ENCODE results near the gene GOLGA8N. TPM values are rescaled to one million over a fixed set of nuclear protein-coding genes. Genes with fewer than 3 reads are reported as not detected.

Gene GOLGA8N
- total and polyA plus RNA-seq, 2 donors (not counting 3 experiments of a cell fraction or from before 2014, with no cell fraction given), result 1.6 to 4.5 TPM

DNA sequence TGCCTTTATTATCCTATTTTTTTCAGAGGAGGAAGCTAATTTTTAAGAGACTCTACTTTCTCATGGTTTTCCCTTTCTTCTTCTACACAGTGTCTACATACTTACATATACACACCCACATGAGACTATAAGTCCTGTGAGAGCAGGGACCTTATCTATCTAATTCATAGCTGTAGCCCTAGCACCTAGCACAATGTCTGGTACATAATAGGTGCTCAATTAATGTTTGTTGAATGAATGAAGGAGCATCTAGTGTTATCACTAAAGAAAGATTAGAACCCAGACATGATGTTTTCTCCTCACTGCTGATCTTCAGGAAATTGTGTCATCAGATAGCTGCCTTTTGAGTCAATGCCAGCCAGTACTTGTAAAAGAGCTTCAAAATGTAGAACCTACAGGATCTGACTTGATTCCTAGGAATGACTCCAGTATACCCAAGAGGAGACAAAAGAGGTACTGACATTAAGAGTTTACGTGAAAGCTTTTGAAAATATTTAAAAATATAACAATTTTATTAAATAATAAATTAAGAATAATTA lies 50.7 kb downstream of the GOLGA8N start:
- intact Hi-C loops (cut with micrococcal nuclease), result loop anchor here (1.0 kb wide), 1 partner anchor 10 kb away; no protein-coding TSS in a partner anchor
- POLR2A ChIA-PET, result no interaction called here
- Histone ChIP-seq H4K20me1 (replicated peaks; ENCODE audit: control insufficient read depth, extremely low read depth, insufficient read depth, low read length) (no peaks in the 10 kb centered on the region), H3K9me3 (replicated peaks; ENCODE audit: control insufficient read depth, insufficient read depth, low read length) (no peaks in the 10 kb centered on the region), H2AFZ (ENCODE audit: low read depth, low read length) (no peak overlapping the region), H3K79me2 (ENCODE audit: control insufficient read depth, insufficient read depth, low read length) (no peaks in the 10 kb centered on the region), H3K9ac (replicated peaks; ENCODE audit: extremely low read depth, insufficient read depth, low read length) (no peak overlapping the region), H3K27me3 (ENCODE audit: control insufficient read depth in 2 of 2, insufficient read depth in 2 of 2, low read length in 2 of 2) (no peaks in the 10 kb centered on the region), H3K36me3 (ENCODE audit: control insufficient read depth in 2 of 2, extremely low read depth in 1 of 2, insufficient read depth in 2 of 2, low read length in 2 of 2) (peaks cover 0 to 3% of the 10 kb centered on the region in 2 experiments), H3K9me1 (replicated peaks; ENCODE audit: control insufficient read depth, extremely low read depth, insufficient read depth, low read length) (no peaks in the 10 kb centered on the region), H3K4me2 (ENCODE audit: insufficient read depth, low read length) (no peak overlapping the region), H3K4me1 (ENCODE audit: control insufficient read depth, extremely low read depth, insufficient read depth, low read length) (peaks cover 14% of the 10 kb centered on the region), H3K27ac (ENCODE audit: insufficient read depth, low read depth, low read length) (no peak overlapping the region), H3K4me3 (replicated peaks in 1 of 3; ENCODE audit: insufficient read depth in 1 of 3, low read depth in 1 of 3, low read length in 3 of 3) (no peak overlapping the region)
- DNase-seq (ENCODE audit: low read depth, low spot score), result peak; percentile 21
- no TSS peak for BruUV-seq (replicated peaks)
- peak; percentile 61 for FAIRE-seq
- TF ChIP-seq GATA2 (IDR thresholded peaks at IDR 0.05; ENCODE audit: insufficient read depth, insufficient read length, low read depth, low read length), result peak; percentile 51
- TF ChIP-seq EZH2 (IDR thresholded peaks at IDR 0.05; ENCODE audit: borderline replicate concordance, low read depth, low read length, severe bottlenecking), result no peak
- dilution Hi-C loops (cut with MboI; ENCODE audit: extremely low pct_ligation_motif_present, low sequenced_read_pairs), result no loop called here
- CTCF ChIA-PET, result interaction anchor here (0.8 to 1.6 kb wide), 4 partner anchors 10 to 349 kb away, joined by 3 to 4 read pairs (median 3); no protein-coding TSS in a partner anchor

DNA sequence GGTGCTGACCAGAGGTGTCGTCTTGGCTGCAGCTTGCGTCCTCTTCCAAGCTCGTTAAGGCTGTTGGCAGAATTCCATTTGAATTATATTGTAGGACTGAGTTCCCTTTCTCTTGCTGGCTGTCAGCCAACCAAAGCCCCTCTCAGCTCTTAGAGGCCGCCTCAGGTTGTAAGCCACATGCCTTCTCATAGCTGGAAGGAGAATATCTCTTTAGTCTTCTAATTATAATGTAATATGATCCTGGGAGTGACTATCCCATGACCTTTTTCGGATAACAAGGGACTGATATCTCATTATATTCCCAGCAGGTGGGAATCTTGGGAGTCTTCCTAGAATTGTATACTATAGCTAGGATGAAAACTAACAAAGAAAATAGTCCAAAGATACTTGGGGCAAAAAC lies 53.0 kb downstream of the GOLGA8N start:
- intact Hi-C loops (cut with micrococcal nuclease), result no loop called here
- Histone ChIP-seq H3K36me3 (ENCODE audit: control insufficient read depth in 2 of 2, extremely low read depth in 1 of 2, insufficient read depth in 2 of 2, low read length in 2 of 2) (no peaks in the 10 kb centered on the region), H3K9ac (replicated peaks; ENCODE audit: extremely low read depth, insufficient read depth, low read length) (no peak overlapping the region), H2AFZ (ENCODE audit: low read depth, low read length) (no peak overlapping the region), H3K4me2 (ENCODE audit: insufficient read depth, low read length) (no peak overlapping the region), H3K79me2 (ENCODE audit: control insufficient read depth, insufficient read depth, low read length) (no peaks in the 10 kb centered on the region), H3K4me1 (ENCODE audit: control insufficient read depth, extremely low read depth, insufficient read depth, low read length) (peaks cover 14% of the 10 kb centered on the region), H3K4me3 (replicated peaks in 1 of 3; ENCODE audit: insufficient read depth in 1 of 3, low read depth in 1 of 3, low read length in 3 of 3) (no peak overlapping the region), H4K20me1 (replicated peaks; ENCODE audit: control insufficient read depth, extremely low read depth, insufficient read depth, low read length) (no peaks in the 10 kb centered on the region), H3K9me1 (replicated peaks; ENCODE audit: control insufficient read depth, extremely low read depth, insufficient read depth, low read length) (no peaks in the 10 kb centered on the region), H3K27me3 (ENCODE audit: control insufficient read depth in 2 of 2, insufficient read depth in 2 of 2, low read length in 2 of 2) (no peaks in the 10 kb centered on the region), H3K27ac (ENCODE audit: insufficient read depth, low read depth, low read length) (no peak overlapping the region), H3K9me3 (replicated peaks; ENCODE audit: control insufficient read depth, insufficient read depth, low read length) (no peaks in the 10 kb centered on the region)
- CTCF ChIA-PET, result interaction anchor here (1.0 to 1.6 kb wide), 3 partner anchors 11 to 440 kb away, joined by 3 to 4 read pairs (median 3); no protein-coding TSS in a partner anchor
- TF ChIP-seq MYC (IDR thresholded peaks at IDR 0.05; ENCODE audit: low read depth, low read length) (no peak), EZH2 (IDR thresholded peaks at IDR 0.05; ENCODE audit: borderline replicate concordance, low read depth, low read length, severe bottlenecking) (no peak), GATA2 (IDR thresholded peaks at IDR 0.05; ENCODE audit: insufficient read depth, insufficient read length, low read depth, low read length) (no peak), JUN (IDR thresholded peaks at IDR 0.05; ENCODE audit: borderline replicate concordance, insufficient read depth, insufficient read length, low read depth) (no peak), FOS (IDR thresholded peaks at IDR 0.05; ENCODE audit: borderline replicate concordance, insufficient read depth, low read length) (no peak), POLR2AphosphoS5 (IDR thresholded peaks at IDR 0.05; ENCODE audit: insufficient read depth, low read depth, low read length) (no peak), POLR2A (IDR thresholded peaks at IDR 0.05; ENCODE audit: low read depth, low read length) (no peak)
- TF ChIP-seq, protein P1, sequence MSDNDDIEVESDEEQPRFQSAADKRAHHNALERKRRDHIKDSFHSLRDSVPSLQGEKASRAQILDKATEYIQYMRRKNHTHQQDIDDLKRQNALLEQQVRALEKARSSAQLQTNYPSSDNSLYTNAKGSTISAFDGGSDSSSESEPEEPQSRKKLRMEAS (IDR thresholded peaks at IDR 0.05; ENCODE audit: insufficient read depth, insufficient read length), result no peak
- TF ChIP-seq, protein P2, sequence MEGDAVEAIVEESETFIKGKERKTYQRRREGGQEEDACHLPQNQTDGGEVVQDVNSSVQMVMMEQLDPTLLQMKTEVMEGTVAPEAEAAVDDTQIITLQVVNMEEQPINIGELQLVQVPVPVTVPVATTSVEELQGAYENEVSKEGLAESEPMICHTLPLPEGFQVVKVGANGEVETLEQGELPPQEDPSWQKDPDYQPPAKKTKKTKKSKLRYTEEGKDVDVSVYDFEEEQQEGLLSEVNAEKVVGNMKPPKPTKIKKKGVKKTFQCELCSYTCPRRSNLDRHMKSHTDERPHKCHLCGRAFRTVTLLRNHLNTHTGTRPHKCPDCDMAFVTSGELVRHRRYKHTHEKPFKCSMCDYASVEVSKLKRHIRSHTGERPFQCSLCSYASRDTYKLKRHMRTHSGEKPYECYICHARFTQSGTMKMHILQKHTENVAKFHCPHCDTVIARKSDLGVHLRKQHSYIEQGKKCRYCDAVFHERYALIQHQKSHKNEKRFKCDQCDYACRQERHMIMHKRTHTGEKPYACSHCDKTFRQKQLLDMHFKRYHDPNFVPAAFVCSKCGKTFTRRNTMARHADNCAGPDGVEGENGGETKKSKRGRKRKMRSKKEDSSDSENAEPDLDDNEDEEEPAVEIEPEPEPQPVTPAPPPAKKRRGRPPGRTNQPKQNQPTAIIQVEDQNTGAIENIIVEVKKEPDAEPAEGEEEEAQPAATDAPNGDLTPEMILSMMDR (IDR thresholded peaks at IDR 0.05; ENCODE audit: extremely low read depth in 1 of 2, insufficient read depth in 1 of 2, low read depth in 1 of 2, low read length in 2 of 2), result no peak
- dilution Hi-C loops (cut with MboI; ENCODE audit: extremely low pct_ligation_motif_present, low sequenced_read_pairs), result no loop called here
- BruUV-seq (replicated peaks), result no TSS peak
- DNase-seq (ENCODE audit: low read depth, low spot score) (no peak), FAIRE-seq (no peak)
- POLR2A ChIA-PET, result no interaction called here
